ENCODE measurements around the gene HS6ST3.
"Not testable (repeated sequence)": the region's sequence is repeated elsewhere in the genome, so short reads cannot be mapped to it uniquely, and the experiment has no call there.

HS6ST3 gene

DNA sequence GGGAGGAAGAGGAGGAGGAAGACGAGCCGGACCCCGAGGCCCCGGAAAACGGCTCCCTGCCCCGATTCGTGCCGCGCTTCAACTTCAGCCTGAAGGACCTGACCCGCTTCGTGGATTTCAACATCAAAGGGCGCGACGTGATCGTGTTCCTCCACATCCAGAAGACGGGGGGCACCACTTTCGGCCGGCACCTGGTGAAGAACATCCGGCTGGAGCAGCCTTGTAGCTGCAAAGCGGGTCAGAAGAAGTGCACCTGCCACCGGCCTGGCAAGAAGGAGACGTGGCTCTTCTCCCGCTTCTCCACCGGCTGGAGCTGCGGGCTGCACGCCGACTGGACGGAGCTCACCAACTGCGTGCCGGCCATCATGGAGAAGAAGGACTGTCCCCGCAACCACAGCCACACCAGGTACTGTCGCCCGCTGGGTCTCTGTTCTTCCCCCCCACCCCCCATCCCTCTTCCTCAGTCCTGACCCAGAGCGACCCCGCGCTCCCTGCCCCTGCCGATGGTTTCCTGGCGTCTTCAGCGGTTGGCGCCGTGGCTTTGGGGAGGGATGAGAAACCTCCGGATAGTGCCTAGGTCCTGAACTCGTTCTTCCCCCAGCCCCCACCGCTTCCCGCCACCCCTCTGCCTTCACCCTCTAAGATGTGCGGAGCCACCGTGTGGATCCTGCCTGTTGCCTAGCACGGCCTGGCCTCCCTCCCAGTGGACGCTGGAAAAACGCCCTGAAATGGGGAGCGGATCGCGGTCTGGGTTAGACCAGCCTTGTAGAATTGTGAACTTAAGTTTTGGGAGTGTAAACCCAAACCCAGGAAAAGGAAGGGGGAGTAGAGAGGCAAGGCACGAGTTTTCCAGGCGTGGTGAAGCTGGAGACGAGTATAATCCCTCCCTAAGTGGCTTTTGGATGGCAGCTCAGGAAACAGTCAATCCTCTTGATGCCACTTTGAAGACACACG, 1.5 kb downstream of the HS6ST3 start:
- DNase-seq (ENCODE audit: low read depth in 2 of 3, low spot score in 2 of 3), result no peak

DNA sequence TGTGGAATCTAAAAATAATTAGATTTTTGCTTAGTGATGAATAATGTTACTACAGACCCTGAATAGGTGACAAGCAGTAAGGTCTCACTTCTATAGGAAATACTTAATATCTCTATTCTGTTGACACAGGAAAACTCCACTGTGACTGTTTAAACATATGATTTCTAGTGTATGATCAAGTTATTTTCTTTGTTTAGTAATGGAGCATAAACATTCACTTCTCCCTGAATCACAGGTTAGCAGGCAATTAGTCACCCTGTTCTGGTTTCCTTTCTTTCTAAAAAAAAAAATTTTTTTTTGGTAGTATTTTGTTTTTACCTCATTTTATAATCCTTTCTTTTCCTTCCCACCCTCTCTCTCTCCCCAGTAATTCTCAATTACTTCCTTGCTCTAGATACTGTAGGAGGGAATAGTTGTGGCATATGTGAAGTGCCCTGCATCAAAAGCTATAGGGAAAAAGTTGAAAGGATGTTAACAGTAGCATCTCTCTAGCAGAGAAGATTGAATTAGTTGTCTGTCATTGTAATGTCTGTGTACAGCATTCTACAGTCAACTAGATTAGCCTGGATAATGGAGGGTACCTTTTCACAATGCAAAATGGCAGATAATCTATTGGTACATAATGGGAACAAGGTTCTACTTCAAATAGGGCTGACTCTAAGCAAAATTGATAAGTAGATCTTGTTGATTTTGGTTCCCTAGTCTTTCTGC, 3.5 kb downstream of the HS6ST3 start:
- DNase-seq (ENCODE audit: low read depth in 2 of 3, low spot score in 2 of 3), result no peak

GRCh38 chr13:96100457-96101220, 10.7 kb downstream of the HS6ST3 start:
- no peak for DNase-seq (ENCODE audit: low read depth in 2 of 3, low spot score in 2 of 3)

DNA sequence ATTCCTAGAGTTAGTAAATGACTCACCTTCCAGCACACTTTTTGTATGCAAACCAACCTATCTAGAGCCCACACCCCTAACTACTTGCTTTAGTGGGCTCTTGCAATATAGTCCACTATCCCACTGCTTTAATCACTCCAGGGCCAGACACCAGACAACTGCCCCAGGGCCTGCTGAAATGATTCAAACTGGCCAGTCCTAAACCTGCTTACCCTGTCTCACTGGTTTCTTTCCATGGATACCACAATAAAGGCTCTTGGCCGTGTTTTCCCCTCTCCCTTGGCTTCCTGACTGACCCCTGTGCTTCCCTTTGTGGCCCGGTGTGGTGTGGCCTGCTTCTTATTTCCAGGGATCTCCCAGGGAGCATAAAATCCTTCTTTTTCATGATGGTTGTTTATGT, 14.6 kb downstream of the HS6ST3 start:
- no peak for DNase-seq (ENCODE audit: low read depth in 2 of 3, low spot score in 2 of 3)

- not testable (repeated sequence) for DNase-seq (ENCODE audit: low read depth in 2 of 3, low spot score in 2 of 3)
These were observed 18.2 kb downstream of the HS6ST3 start for GRCh38 chr13:96108072-96108471.

GRCh38 chr13:96109125-96109524, 19.2 kb downstream of the HS6ST3 start:
- no peak for DNase-seq (ENCODE audit: low read depth in 2 of 3, low spot score in 2 of 3)

- no peak for DNase-seq (ENCODE audit: low read depth in 2 of 3, low spot score in 2 of 3)
These were observed 23.0 kb downstream of the HS6ST3 start for GRCh38 chr13:96112936-96113335.

GRCh38 chr13:96115368-96115767, 25.5 kb downstream of the HS6ST3 start:
- not testable (repeated sequence) for DNase-seq (ENCODE audit: low read depth in 2 of 3, low spot score in 2 of 3)

- no peak for DNase-seq (ENCODE audit: low read depth in 2 of 3, low spot score in 2 of 3)
These were observed 30.0 kb downstream of the HS6ST3 start for GRCh38 chr13:96119921-96120320.

GRCh38 chr13:96130818-96131340, 41.0 kb downstream of the HS6ST3 start:
- DNase-seq (ENCODE audit: low read depth in 2 of 3, low spot score in 2 of 3), result no peak

GRCh38 chr13:96141032-96141431, 51.1 kb downstream of the HS6ST3 start:
- no peak for DNase-seq (ENCODE audit: low read depth in 2 of 3, low spot score in 2 of 3)

- DNase-seq (ENCODE audit: low read depth in 2 of 3, low spot score in 2 of 3), result no peak
These were observed 69.8 kb downstream of the HS6ST3 start for GRCh38 chr13:96159725-96160124.

- no peak for DNase-seq (ENCODE audit: low read depth in 2 of 3, low spot score in 2 of 3)
These were observed 71.2 kb downstream of the HS6ST3 start for GRCh38 chr13:96161141-96161540.

DNA sequence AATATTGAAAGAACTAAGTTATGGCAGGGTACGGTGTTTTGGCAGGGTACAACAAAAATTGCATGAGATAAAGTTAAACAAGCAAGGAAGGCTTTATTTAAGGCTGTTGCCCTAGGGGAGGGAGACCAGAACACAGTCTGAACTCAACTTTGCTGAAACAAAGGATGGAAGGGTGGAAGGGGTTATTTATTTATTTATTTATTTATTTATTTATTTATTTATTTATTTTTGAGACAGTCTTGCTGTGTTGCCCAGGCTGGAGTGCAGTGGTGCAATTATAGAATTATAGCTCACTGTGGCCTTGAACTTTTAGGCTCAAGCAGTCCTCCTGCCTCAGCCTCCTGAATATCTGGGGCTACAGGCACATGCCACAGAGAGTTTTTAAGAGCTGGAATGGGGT, 75.9 kb downstream of the HS6ST3 start:
- no peak for DNase-seq (ENCODE audit: low read depth in 2 of 3, low spot score in 2 of 3)

- no peak for DNase-seq (ENCODE audit: low read depth in 2 of 3, low spot score in 2 of 3)
These were observed 82.2 kb downstream of the HS6ST3 start for GRCh38 chr13:96172066-96172465.

- DNase-seq (ENCODE audit: low read depth in 2 of 3, low spot score in 2 of 3), result no peak
These were observed 88.9 kb downstream of the HS6ST3 start for GRCh38 chr13:96178759-96179158.

DNA sequence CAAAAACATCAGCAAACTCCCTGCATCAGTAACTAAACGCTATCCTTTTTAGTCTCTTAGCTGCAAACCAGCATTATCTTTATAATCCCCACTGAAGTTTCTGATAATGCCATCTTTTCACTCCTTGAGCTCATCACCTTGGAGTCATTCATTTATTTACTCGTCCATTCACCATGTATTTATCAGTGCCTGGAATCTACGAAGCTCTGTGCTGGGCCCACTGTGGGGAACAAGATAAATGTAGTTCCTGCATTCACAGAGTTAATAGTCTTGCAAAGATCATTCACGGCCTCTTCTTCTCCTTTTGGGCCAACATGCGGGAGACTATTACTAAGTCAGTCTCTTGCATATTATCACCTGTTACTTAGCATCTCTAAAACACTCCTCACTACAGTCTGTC, 89.4 kb downstream of the HS6ST3 start:
- no peak for DNase-seq (ENCODE audit: low read depth in 2 of 3, low spot score in 2 of 3)

GRCh38 chr13:96181911-96182310, 92.0 kb downstream of the HS6ST3 start:
- no peak for DNase-seq (ENCODE audit: low read depth in 2 of 3, low spot score in 2 of 3)

- no peak for DNase-seq (ENCODE audit: low read depth in 2 of 3, low spot score in 2 of 3)
These were observed 95.9 kb downstream of the HS6ST3 start for GRCh38 chr13:96185818-96186217.

DNA sequence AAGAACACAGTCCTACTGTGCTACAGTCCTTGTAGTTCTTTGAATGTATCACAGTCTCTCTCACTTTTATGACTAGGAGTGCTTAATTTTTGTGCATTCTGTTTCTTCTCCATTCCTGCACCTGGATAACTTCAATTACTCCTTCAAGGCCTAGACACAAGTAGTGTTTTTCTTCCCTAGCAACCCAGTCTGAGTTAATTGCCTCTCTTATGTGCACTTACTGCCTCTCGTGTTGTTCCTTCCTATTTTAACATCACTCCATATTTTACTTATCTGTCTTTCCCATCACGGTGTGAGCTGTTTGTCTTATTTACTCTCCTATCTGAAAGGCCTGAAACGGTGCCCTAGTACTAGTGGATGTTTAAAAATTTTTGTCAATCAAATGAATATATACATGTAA, 101.5 kb downstream of the HS6ST3 start:
- no peak for DNase-seq (ENCODE audit: low read depth in 2 of 3, low spot score in 2 of 3)

DNA sequence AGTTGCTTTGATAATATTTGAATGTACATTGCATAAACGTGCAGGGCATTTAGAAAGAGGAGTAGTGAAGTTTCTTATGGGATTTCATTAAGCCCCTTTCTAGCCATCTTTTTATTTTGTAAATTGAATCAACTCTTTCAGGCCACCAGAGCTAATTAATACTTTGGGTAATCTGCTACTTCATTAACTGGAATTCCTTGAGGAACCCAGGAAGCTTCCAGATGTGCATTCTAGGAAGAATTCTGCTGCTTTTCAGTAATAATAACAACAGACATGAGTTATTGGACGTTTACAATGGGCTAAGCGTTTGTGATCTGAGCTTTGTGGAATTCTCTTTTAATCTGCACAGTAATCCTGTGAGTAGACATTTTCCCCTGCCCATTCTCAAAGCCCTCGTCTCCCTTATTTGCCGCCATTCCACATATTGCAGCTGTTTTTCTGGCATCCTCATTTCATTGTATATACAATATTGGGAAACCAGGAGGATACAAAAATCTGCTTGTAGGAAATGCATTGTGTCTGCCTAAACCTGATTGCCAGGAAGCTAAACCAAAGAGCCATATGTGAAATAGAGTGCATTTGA, 103.9 kb downstream of the HS6ST3 start:
- no peak for DNase-seq (ENCODE audit: low read depth in 2 of 3, low spot score in 2 of 3)

Measured in activated CD8-positive, alpha-beta memory T cell treated with anti-CD3 and anti-CD28 coated beads for 48 hours (primary cell).